K562 (cell line): ENCODE measurements around the gene ROBO1. TPM values are rescaled to one million over a fixed set of nuclear protein-coding genes. Genes with fewer than 3 reads are reported as not detected.

Experiments used
- ATAC-seq: fragments of 200-7000 bp; cut with Tn5 transposase; 3 replicates; pipeline ENCODE4 v1.9.1; 2020; ENCODE audit warnings: moderate library complexity
- BruUV-seq: library from RNA; stranded (reverse); fragments of 400-500 nt; replicated peaks from 2 replicates; lab custom pipeline; 2021; lab: Mats Ljungman, UMichigan
- CTCF ChIA-PET: fragments of 300-600 bp; formaldehyde crosslinking; extraction: SDS; loops from one replicate; lab custom pipeline; 2021; ENCODE audit warnings: low intra/inter-chr PET ratio; lab: Yijun Ruan, JAX
- POLR2A ChIA-PET: fragments of 300-600, 350-650 bp; sonication (Branson Sonifier 250); formaldehyde crosslinking; extraction: SDS; loops from one replicate; lab custom pipeline; 2021; ENCODE audit warnings: antibody characterized with exemption, inconsistent platforms; lab: Yijun Ruan, JAX
- DNase-seq, 4 experiments: peaks; one replicate each; pipeline versions ENCODE4 v3.0.0 to v3.0.0-alpha.2; 2011 to 2018; ENCODE audit warnings: low spot score in 3 of 4, mixed read lengths in 3 of 4; ENCODE audit errors: extremely low read depth in 1 of 4
- FAIRE-seq: peaks from 2 replicates; lab custom pipeline; 2011; peaks lifted over from hg19 to GRCh38; lab: Jason Lieb, UNC
- H2AFZ ChIP-seq: 2 replicates; pipeline ENCODE4 v1.6.0; 2011; ENCODE audit warnings: low read depth, low read length, control low read depth, inconsistent platforms
- H3K27ac ChIP-seq: fragments of 200-600 bp; 3 replicates; pipeline ENCODE4 v1.8.0; 2011; ENCODE audit warnings: low read depth, mild to moderate bottlenecking, control low read depth, inconsistent platforms, low read length, moderate library complexity, mixed read lengths; ENCODE audit errors: extremely low read depth
- H3K27me3 ChIP-seq, 2 experiments: fragments of 300-600 bp in 1 of 2; 2 replicates in 1 of 2; 3 replicates in 1 of 2; pipeline versions ENCODE4 v1.6.0 to v1.8.0; 2011; ENCODE audit warnings: inconsistent platforms in 2 of 2, low read length in 2 of 2, mild to moderate bottlenecking in 1 of 2, mixed read lengths in 1 of 2, moderate library complexity in 1 of 2; ENCODE audit not compliant: control insufficient read depth in 2 of 2, insufficient read depth in 2 of 2
- H3K36me3 ChIP-seq: fragments of 300-600 bp; 3 replicates; pipeline ENCODE4 v1.8.0; 2011; ENCODE audit warnings: mild to moderate bottlenecking, low read length, inconsistent platforms; ENCODE audit not compliant: control insufficient read depth, insufficient read depth
- H3K4me1 ChIP-seq, 2 experiments: fragments of 200-600 bp in 1 of 2; replicated peaks in 1 of 2; 2 replicates in 1 of 2; 3 replicates in 1 of 2; pipeline versions ENCODE4 v1.5.1 to v1.8.0; 2011; ENCODE audit warnings: inconsistent platforms in 2 of 2, low read length in 2 of 2, mild to moderate bottlenecking in 1 of 2, mixed read lengths in 1 of 2, moderate library complexity in 1 of 2; ENCODE audit not compliant: control insufficient read depth in 2 of 2, insufficient read depth in 2 of 2
- H3K4me2 ChIP-seq: 2 replicates; pipeline ENCODE4 v1.6.1; 2011; ENCODE audit warnings: low read length, control low read depth, inconsistent platforms, mixed read lengths; ENCODE audit not compliant: insufficient read depth
- H3K4me3 ChIP-seq: fragments of 200-600 bp; sonication (generic), shearing (Covaris generic); 2 replicates; pipeline ENCODE4 v1.5.1; 2016; ENCODE audit warnings: control low read depth, inconsistent platforms
- H3K79me2 ChIP-seq: fragments of 200-600 bp; 3 replicates; pipeline ENCODE4 v1.8.0; 2011; ENCODE audit warnings: low read length, inconsistent platforms; ENCODE audit not compliant: control insufficient read depth, insufficient read depth
- H3K9ac ChIP-seq, 2 experiments: 2 replicates each; pipeline versions ENCODE4 v1.6.0 to v1.6.1; 2011; ENCODE audit warnings: low read depth in 2 of 2, low read length in 2 of 2, control low read depth in 1 of 2, inconsistent platforms in 1 of 2, mild to moderate bottlenecking in 1 of 2, mixed read lengths in 1 of 2; ENCODE audit not compliant: insufficient read depth in 1 of 2
- H3K9me1 ChIP-seq: one replicate; pipeline ENCODE4 v1.6.0; 2011; ENCODE audit warnings: inconsistent platforms, mild to moderate bottlenecking, low read length, moderate library complexity; ENCODE audit not compliant: control insufficient read depth, insufficient read depth
- H3K9me3 ChIP-seq: replicated peaks from 2 replicates; pipeline ENCODE4 v1.5.1; 2011; ENCODE audit warnings: low read depth, low read length, inconsistent platforms; ENCODE audit not compliant: control insufficient read depth, insufficient read depth
- H4K20me1 ChIP-seq: replicated peaks from 2 replicates; pipeline ENCODE4 v1.6.1; 2011; ENCODE audit warnings: low read length, inconsistent platforms, mixed read lengths; ENCODE audit not compliant: control insufficient read depth, insufficient read depth
- HDAC6 ChIP-seq: IDR thresholded peaks from 2 replicates; pipeline ENCODE4 v1.6.1; 2012; ENCODE audit warnings: low read depth, mild to moderate bottlenecking, control low read depth, inconsistent platforms, low read length, moderate library complexity
- LCOR ChIP-seq: sonication (generic); formaldehyde crosslinking; IDR thresholded peaks from 2 replicates; pipeline ENCODE4 v1.8.0; 2022; ENCODE audit warnings: mild to moderate bottlenecking, missing genetic modification reagents
- MEF2D ChIP-seq: conservative IDR thresholded peaks from 2 replicates; pipeline ENCODE4 v1.6.1; 2016; ENCODE audit warnings: low read depth, missing genetic modification characterization, missing compliant biosample characterization
- NR3C1 ChIP-seq: sonication (generic); formaldehyde crosslinking; IDR thresholded peaks from 2 replicates; pipeline ENCODE4 v1.8.1; 2022; ENCODE audit warnings: missing genetic modification reagents
- NRF1 ChIP-seq, 2 experiments: fragments of 450-650 bp; IDR thresholded peaks in 1 of 2; conservative IDR thresholded peaks in 1 of 2; 2 replicates each; pipeline ENCODE4 v1.6.1; 2014; ENCODE audit warnings: mild to moderate bottlenecking in 2 of 2
- POLR2H ChIP-seq: IDR thresholded peaks from 2 replicates; pipeline ENCODE4 v1.6.1; 2016; ENCODE audit warnings: missing genetic modification characterization, low read depth, mild to moderate bottlenecking, control low read depth, missing compliant biosample characterization, moderate library complexity
- POU5F1 ChIP-seq: fragments of 150-350 bp; IDR thresholded peaks from 2 replicates; pipeline ENCODE4 v1.6.1; 2014; ENCODE audit warnings: borderline replicate concordance, low read length, low read depth, mild to moderate bottlenecking; ENCODE audit not compliant: partially characterized antibody
- RBM25 ChIP-seq: fragments of 200-400 bp; formaldehyde crosslinking; IDR thresholded peaks from 2 replicates; pipeline ENCODE4 v1.6.1; 2018; ENCODE audit warnings: low read length, low read depth, moderate library complexity; ENCODE audit not compliant: severe bottlenecking
- RFX5 ChIP-seq: IDR thresholded peaks from 2 replicates; pipeline ENCODE4 v1.6.1; 2011; ENCODE audit warnings: low read depth, mild to moderate bottlenecking, improper control_type of control experiment, low read length
- STAT5A ChIP-seq: IDR thresholded peaks from 2 replicates; pipeline ENCODE4 v1.6.1; 2012; ENCODE audit warnings: low read length, inconsistent platforms, borderline replicate concordance
- YBX1 ChIP-seq: fragments of 450-650 bp; IDR thresholded peaks from 2 replicates; pipeline ENCODE4 v1.7.1; 2016; ENCODE audit warnings: mild to moderate bottlenecking
- ZKSCAN1 ChIP-seq: fragments of 150-350 bp; IDR thresholded peaks from 2 replicates; pipeline ENCODE4 v1.6.1; 2016; ENCODE audit warnings: low read depth, low read length
- ZNF12 ChIP-seq: sonication (generic); formaldehyde crosslinking; IDR thresholded peaks from 2 replicates; pipeline ENCODE4 v1.4.0; 2020; ENCODE audit warnings: mild to moderate bottlenecking, missing genetic modification reagents
- ZNF217 ChIP-seq: sonication (generic); formaldehyde crosslinking; IDR thresholded peaks from 2 replicates; pipeline ENCODE4 v1.8.0; 2022; ENCODE audit warnings: mild to moderate bottlenecking, missing genetic modification reagents
- ZNF224 ChIP-seq: sonication (generic); formaldehyde crosslinking; IDR thresholded peaks from 2 replicates; pipeline ENCODE4 v1.8.0; 2022; ENCODE audit warnings: mild to moderate bottlenecking, missing genetic modification reagents
- ZNF668 ChIP-seq: fragments of 250-450 bp; sonication (Bioruptor Pico); IDR thresholded peaks from 2 replicates; pipeline ENCODE4 v1.8.0; 2022; ENCODE audit warnings: mild to moderate bottlenecking, inconsistent platforms
- WGBS: fragments of 100-300 bp; shearing (Covaris generic); methylation state at CpG from one replicate; pipeline ENCODE4 v1.1.6; 2016; ENCODE audit warnings: low coverage, mixed read lengths; ENCODE audit not compliant: insufficient coverage; ENCODE audit errors: missing lambda C conversion rate; 5-methylcytosine and 5-hydroxymethylcytosine counted together
- in situ Hi-C: fragments of 300-500 bp; cut with MboI; formaldehyde crosslinking; loops from 4 replicates; pipeline ENCODE4 v1.15.0; 2018; ENCODE audit warnings: inconsistent platforms, mixed read lengths
- intact Hi-C: fragments of 100-400 bp; cut with micrococcal nuclease; formaldehyde crosslinking; loops from 2 replicates; pipeline ENCODE4 v1.14.2; 2022
- polyA plus RNA-seq, 8 experiments: library from polyadenylated mRNA; depleted of rRNA in 4 of 8; stranded (reverse) in 5 of 8; unstranded in 3 of 8; fragments of >200 nt; fragmentation: Nextera tagmentation in 2 of 8; fragmentation: Illumina TruSeq in 1 of 8; extraction: Ambion mirVana in 2 of 8; extraction: Trizol in 1 of 8; gene quantifications; 2 replicates each; pipeline versions ENCODE4 v1.2.1 to v1.2.3, GENCODE V29; 2011 to 2014; ENCODE audit warnings: inconsistent platforms in 1 of 8, missing spikeins in 1 of 8
- total RNA-seq, 7 experiments: library from RNA; depleted of rRNA in 6 of 7; stranded (reverse); fragments of >200 nt in 6 of 7; fragmentation: Illumina TruSeq in 2 of 7; extraction: Trizol in 2 of 7; gene quantifications; 2 replicates each; pipeline versions ENCODE4 v1.2.1 to v1.2.3, GENCODE V29; 2011 to 2021; ENCODE audit warnings: low replicate concordance in 1 of 7
- TF ChIP-seq, protein P1 (sequence below): IDR thresholded peaks from 2 replicates; pipeline ENCODE4 v1.6.1; 2012; ENCODE audit warnings: low read depth, low read length, improper control_type of control experiment, borderline replicate concordance
- TF ChIP-seq, protein P2 (sequence below): conservative IDR thresholded peaks from 2 replicates; pipeline ENCODE4 v1.6.1; 2011; ENCODE audit warnings: low read depth, mild to moderate bottlenecking, low read length; ENCODE audit not compliant: control insufficient read depth

Gene ROBO1
- total and polyA plus RNA-seq, 9 of the 15 experiments (the other 6 are each of a cell fraction or from before 2014, with no cell fraction given): 0.01 to 0.53 (median 0.17) TPM; not detected in 5

DNA sequence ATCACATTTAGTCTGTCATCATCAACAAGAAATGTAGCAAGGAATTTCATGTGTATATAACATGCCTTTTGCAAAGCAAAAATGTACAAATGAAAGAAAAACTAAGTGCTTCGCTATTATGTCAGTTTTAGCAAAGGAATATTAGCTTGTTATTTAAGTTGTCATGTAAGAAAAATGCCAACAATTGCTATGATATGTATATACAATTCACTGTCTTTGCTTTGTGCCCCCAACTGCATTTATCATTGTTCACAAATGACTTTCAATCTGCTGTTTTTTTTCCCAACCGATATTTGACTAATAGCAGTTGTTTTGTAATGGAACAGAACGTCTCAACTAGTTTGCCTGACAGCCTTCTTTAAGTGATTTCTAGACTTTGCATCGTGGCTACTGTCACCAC is 207.1 kb downstream of the ROBO1 start:
- WGBS: 0% methylated on average over 4 of the region's 4 CpGs
- DNase-seq: no peak
- Histone ChIP-seq H3K36me3 (no peaks in the 10 kb centered on the region), H3K4me2 (no peak overlapping the region), H4K20me1 (no peaks in the 10 kb centered on the region), H3K4me1 (no peaks in the 10 kb centered on the region), H3K27ac (no peak overlapping the region), H3K9me1 (no peaks in the 10 kb centered on the region), H3K9me3 (no peaks in the 10 kb centered on the region), H3K4me3 (no peak overlapping the region), H3K27me3 (no peaks in the 10 kb centered on the region), H3K79me2 (no peaks in the 10 kb centered on the region), H3K9ac (no peak overlapping the region), H2AFZ (no peak overlapping the region)
- no peak for FAIRE-seq
- ChIA-PET CTCF (no interaction called here), POLR2A (no interaction called here)
- BruUV-seq: no TSS peak
- in situ Hi-C loops (no loop called here), intact Hi-C loops (no loop called here)
- ATAC-seq: no peak
- TF ChIP-seq ZNF224 (CRISPR knock-in tag) (no peak), MEF2D (no peak), ZNF668 (CRISPR knock-in tag) (no peak), ZKSCAN1 (no peak), RBM25 (no peak), STAT5A (no peak), HDAC6 (no peak), ZNF12 (CRISPR knock-in tag) (no peak), YBX1 (no peak), NR3C1 (CRISPR knock-in tag) (no peak), POU5F1 (no peak), NRF1 (conservative IDR thresholded peaks at IDR 0.05 in 1 of 2, IDR thresholded peaks at IDR 0.05 in 1 of 2) (no peak), ZNF217 (CRISPR knock-in tag) (no peak), POLR2H (no peak), RFX5 (no peak), LCOR (no peak)
- TF ChIP-seq, protein P1, sequence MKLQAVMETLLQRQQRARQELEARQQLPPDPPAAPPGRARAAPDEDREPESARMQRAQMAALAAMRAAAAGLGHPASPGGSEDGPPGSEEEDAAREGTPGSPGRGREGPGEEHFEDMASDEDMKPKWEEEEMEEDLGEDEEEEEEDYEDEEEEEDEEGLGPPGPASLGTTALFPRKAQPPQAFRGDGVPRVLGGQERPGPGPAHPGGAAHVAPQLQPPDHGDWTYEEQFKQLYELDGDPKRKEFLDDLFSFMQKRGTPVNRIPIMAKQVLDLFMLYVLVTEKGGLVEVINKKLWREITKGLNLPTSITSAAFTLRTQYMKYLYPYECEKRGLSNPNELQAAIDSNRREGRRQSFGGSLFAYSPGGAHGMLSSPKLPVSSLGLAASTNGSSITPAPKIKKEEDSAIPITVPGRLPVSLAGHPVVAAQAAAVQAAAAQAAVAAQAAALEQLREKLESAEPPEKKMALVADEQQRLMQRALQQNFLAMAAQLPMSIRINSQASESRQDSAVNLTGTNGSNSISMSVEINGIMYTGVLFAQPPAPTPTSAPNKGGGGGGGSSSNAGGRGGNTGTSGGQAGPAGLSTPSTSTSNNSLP: no peak
- TF ChIP-seq, protein P2, sequence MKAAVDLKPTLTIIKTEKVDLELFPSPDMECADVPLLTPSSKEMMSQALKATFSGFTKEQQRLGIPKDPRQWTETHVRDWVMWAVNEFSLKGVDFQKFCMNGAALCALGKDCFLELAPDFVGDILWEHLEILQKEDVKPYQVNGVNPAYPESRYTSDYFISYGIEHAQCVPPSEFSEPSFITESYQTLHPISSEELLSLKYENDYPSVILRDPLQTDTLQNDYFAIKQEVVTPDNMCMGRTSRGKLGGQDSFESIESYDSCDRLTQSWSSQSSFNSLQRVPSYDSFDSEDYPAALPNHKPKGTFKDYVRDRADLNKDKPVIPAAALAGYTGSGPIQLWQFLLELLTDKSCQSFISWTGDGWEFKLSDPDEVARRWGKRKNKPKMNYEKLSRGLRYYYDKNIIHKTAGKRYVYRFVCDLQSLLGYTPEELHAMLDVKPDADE: no peak
